Activated gamma-delta T cell treated with Interleukin-2 at 50 U/mL for 16 hours (primary cell): ENCODE results near the gene MAGI2.

Experiments used
- DNase-seq: peaks from one replicate; pipeline ENCODE4 v3.0.0-alpha.2; 2020

MAGI2 gene

GRCh38 chr7:78195281-78195680 is 1258.2 kb downstream of the MAGI2 start:
- no peak for DNase-seq

GRCh38 chr7:78194611-78195010 is 1258.9 kb downstream of the MAGI2 start:
- no peak for DNase-seq

GRCh38 chr7:78191475-78192079 is 1261.9 kb downstream of the MAGI2 start:
- no peak for DNase-seq

GRCh38 chr7:78189762-78190161 is 1263.7 kb downstream of the MAGI2 start:
- no peak for DNase-seq

- DNase-seq = no peak
Measured at GRCh38 chr7:78185149-78185745, 1268.2 kb downstream of the MAGI2 start.

GRCh38 chr7:78184299-78184698 is 1269.2 kb downstream of the MAGI2 start:
- DNase-seq = no peak

GRCh38 chr7:78179827-78180477 is 1273.5 kb downstream of the MAGI2 start:
- DNase-seq = no peak

- no peak for DNase-seq
Measured at GRCh38 chr7:78179211-78179610, 1274.3 kb downstream of the MAGI2 start.

GRCh38 chr7:78178319-78178718 is 1275.1 kb downstream of the MAGI2 start:
- DNase-seq = no peak

- no peak for DNase-seq
Measured at GRCh38 chr7:78176171-78176570, 1277.3 kb downstream of the MAGI2 start.

- DNase-seq = no peak
Measured at GRCh38 chr7:78175330-78176100, 1278.0 kb downstream of the MAGI2 start.

GRCh38 chr7:78173666-78174065 is 1279.8 kb downstream of the MAGI2 start:
- no peak for DNase-seq

- DNase-seq = no peak
Measured at GRCh38 chr7:78172933-78173591, 1280.4 kb downstream of the MAGI2 start.

- DNase-seq = no peak
Measured at GRCh38 chr7:78172267-78172757, 1281.2 kb downstream of the MAGI2 start.

- no peak for DNase-seq
Measured at GRCh38 chr7:78171398-78171797, 1282.1 kb downstream of the MAGI2 start.

- no peak for DNase-seq
Measured at GRCh38 chr7:78170815-78171214, 1282.7 kb downstream of the MAGI2 start.

- no peak for DNase-seq
Measured at GRCh38 chr7:78169992-78170391, 1283.5 kb downstream of the MAGI2 start.

- no peak for DNase-seq
Measured at GRCh38 chr7:78168865-78169264, 1284.6 kb downstream of the MAGI2 start.

GRCh38 chr7:78167860-78168259 is 1285.6 kb downstream of the MAGI2 start:
- DNase-seq = no peak

GRCh38 chr7:78165854-78166253 is 1287.6 kb downstream of the MAGI2 start:
- no peak for DNase-seq

GRCh38 chr7:78165454-78165853 is 1288.0 kb downstream of the MAGI2 start:
- no peak for DNase-seq

- DNase-seq = no peak
Measured at GRCh38 chr7:78164459-78164858, 1289.0 kb downstream of the MAGI2 start.

GRCh38 chr7:78161781-78162180 is 1291.7 kb downstream of the MAGI2 start:
- no peak for DNase-seq
